Measurements from ENCODE around the gene DMAP1.

The DMAP1 gene

GRCh38 chr1:44229435-44230167 lies 16.3 kb downstream of the DMAP1 start:
- no peak for DNase-seq (ENCODE audit: low read depth)

GRCh38 chr1:44230796-44231195 lies 17.5 kb downstream of the DMAP1 start:
- DNase-seq (ENCODE audit: low read depth): no peak

GRCh38 chr1:44233593-44233992 lies 20.3 kb downstream of the DMAP1 start:
- no peak for DNase-seq (ENCODE audit: low read depth)

GRCh38 chr1:44235808-44236207 lies 22.5 kb downstream of the DMAP1 start:
- DNase-seq (ENCODE audit: low read depth): no peak

GRCh38 chr1:44236490-44237272 lies 23.4 kb downstream of the DMAP1 start:
- DNase-seq (ENCODE audit: low read depth): no peak

- DNase-seq (ENCODE audit: low read depth): no peak
Observed at GRCh38 chr1:44237721-44238457, 24.6 kb downstream of the DMAP1 start.

GRCh38 chr1:44238660-44239059 lies 25.4 kb downstream of the DMAP1 start:
- DNase-seq (ENCODE audit: low read depth): no peak

- no peak for DNase-seq (ENCODE audit: low read depth)
Observed at GRCh38 chr1:44239331-44239960, 26.2 kb downstream of the DMAP1 start.

GRCh38 chr1:44239961-44240371 lies 26.7 kb downstream of the DMAP1 start:
- DNase-seq (ENCODE audit: low read depth): peak; percentile 33

GRCh38 chr1:44240802-44241671 lies 27.8 kb downstream of the DMAP1 start:
- no peak for DNase-seq (ENCODE audit: low read depth)

GRCh38 chr1:44242746-44243145 lies 29.5 kb downstream of the DMAP1 start:
- no peak for DNase-seq (ENCODE audit: low read depth)

- no peak for DNase-seq (ENCODE audit: low read depth)
Observed at GRCh38 chr1:44243782-44244495, 30.7 kb downstream of the DMAP1 start.

GRCh38 chr1:44244986-44245385 lies 31.7 kb downstream of the DMAP1 start:
- no peak for DNase-seq (ENCODE audit: low read depth)

- DNase-seq (ENCODE audit: low read depth): no peak
Observed at GRCh38 chr1:44246806-44247205, 33.5 kb downstream of the DMAP1 start.

- DNase-seq (ENCODE audit: low read depth): no peak
Observed at GRCh38 chr1:44249543-44249942, 36.3 kb downstream of the DMAP1 start.

GRCh38 chr1:44250068-44250781 lies 37.0 kb downstream of the DMAP1 start:
- DNase-seq (ENCODE audit: low read depth): no peak

- no peak for DNase-seq (ENCODE audit: low read depth)
Observed at GRCh38 chr1:44251486-44251885, 38.2 kb downstream of the DMAP1 start.

GRCh38 chr1:44251989-44252671 lies 38.9 kb downstream of the DMAP1 start:
- DNase-seq (ENCODE audit: low read depth): no peak

GRCh38 chr1:44254392-44254910 lies 41.2 kb downstream of the DMAP1 start:
- no peak for DNase-seq (ENCODE audit: low read depth)

All from fibroblast of gingiva (primary cell).